Hepatocyte (in vitro differentiated cells): ENCODE measurements around the gene CLIC5. TPM values are rescaled to one million over a fixed set of nuclear protein-coding genes. Genes with fewer than 3 reads are reported as not detected.

Source experiments
- DNase-seq: peaks from one replicate; pipeline ENCODE4 v3.0.0-alpha.2; 2016; ENCODE audit warnings: low spot score
- H2AFZ ChIP-seq: fragments of 200-600 bp; sonication (generic); 2 replicates; pipeline ENCODE4 v1.6.0; 2016; ENCODE audit warnings: antibody characterized with exemption, mild to moderate bottlenecking
- H3K27ac ChIP-seq: fragments of 200-600 bp; sonication (generic); 2 replicates; pipeline ENCODE4 v1.5.1; 2016; ENCODE audit warnings: mild to moderate bottlenecking
- H3K27me3 ChIP-seq: fragments of 200-600 bp; sonication (generic); 2 replicates; pipeline ENCODE4 v1.6.1; 2016
- H3K36me3 ChIP-seq: fragments of 200-600 bp; sonication (generic); replicated peaks from 2 replicates; pipeline ENCODE4 v1.5.1; 2016; ENCODE audit warnings: low read depth; ENCODE audit not compliant: insufficient read depth
- H3K4me1 ChIP-seq: fragments of 200-600 bp; sonication (generic); 2 replicates; pipeline ENCODE4 v1.5.1; 2016; ENCODE audit warnings: mild to moderate bottlenecking, moderate library complexity; ENCODE audit not compliant: insufficient read depth
- H3K4me2 ChIP-seq: fragments of 200-600 bp; sonication (generic); 2 replicates; pipeline ENCODE4 v1.6.0; 2016
- H3K4me3 ChIP-seq: fragments of 200-600 bp; sonication (generic); 2 replicates; pipeline ENCODE4 v1.5.1; 2016; ENCODE audit warnings: mild to moderate bottlenecking
- H3K79me2 ChIP-seq: fragments of 200-600 bp; sonication (generic); 2 replicates; pipeline ENCODE4 v1.6.0; 2017; ENCODE audit warnings: mild to moderate bottlenecking
- H3K9me2 ChIP-seq: fragments of 200-600 bp; sonication (generic); replicated peaks from 2 replicates; pipeline ENCODE4 v1.6.0; 2017; ENCODE audit warnings: mild to moderate bottlenecking; ENCODE audit not compliant: insufficient read depth
- H3K9me3 ChIP-seq: fragments of 200-600 bp; sonication (generic); 2 replicates; pipeline ENCODE4 v1.5.1; 2016; ENCODE audit warnings: low read depth, mild to moderate bottlenecking
- H4K20me1 ChIP-seq: fragments of 200-600 bp; sonication (generic); 2 replicates; pipeline ENCODE4 v1.6.0; 2016; ENCODE audit warnings: mild to moderate bottlenecking; ENCODE audit not compliant: insufficient read depth, poor library complexity, severe bottlenecking
- CTCF ChIP-seq: fragments of 200-600 bp; sonication (generic); IDR thresholded peaks from 2 replicates; pipeline ENCODE4 v1.5.1; 2016; ENCODE audit warnings: antibody characterized with exemption, mild to moderate bottlenecking; ENCODE audit not compliant: poor library complexity
- EZH2 ChIP-seq: fragments of 200-600 bp; sonication (generic); IDR thresholded peaks from 2 replicates; pipeline ENCODE4 v1.6.1; 2016; ENCODE audit warnings: antibody characterized with exemption, mild to moderate bottlenecking, borderline replicate concordance
- EZH2phosphoT487 ChIP-seq: fragments of 200-600 bp; sonication (generic); IDR thresholded peaks from one replicate; pipeline ENCODE4 v1.6.1; 2018; ENCODE audit warnings: antibody characterized with exemption, mild to moderate bottlenecking, low read depth, moderate library complexity; ENCODE audit not compliant: unreplicated experiment, severe bottlenecking
- WGBS: methylation state at CpG from one replicate; pipeline ENCODE4 v1.1.6; 2016; ENCODE audit warnings: low lambda C conversion rate; ENCODE audit errors: missing lambda C conversion rate; 5-methylcytosine and 5-hydroxymethylcytosine counted together
- polyA plus RNA-seq: library from polyadenylated mRNA; unstranded; fragments of >200 nt; fragmentation: Nextera tagmentation; extraction: Ambion mirVana; gene quantifications from 2 replicates; pipeline ENCODE4 v1.2.1, GENCODE V29; 2016
- total RNA-seq: library from RNA; depleted of rRNA; stranded (reverse); fragments of >200 nt; gene quantifications from 2 replicates; pipeline ENCODE4 v1.2.3, GENCODE V29; 2014

CLIC5 gene
- total and polyA plus RNA-seq, 2 experiments from 2014 or later = 6.0 to 12.1 TPM

GRCh38 chr6:46023216-46023915 is 7.7 kb upstream of the CLIC5 start:
- no peak overlapping the region for H3K4me2 ChIP-seq
- TF ChIP-seq EZH2 (no peak), CTCF (no peak), EZH2phosphoT487 (no peak)
- no peak overlapping the region for H3K4me3 ChIP-seq
- H3K27me3 ChIP-seq = no peaks in the 10 kb centered on the region
- no peaks in the 10 kb centered on the region for H3K36me3 ChIP-seq
- no peaks in the 10 kb centered on the region for H3K9me2 ChIP-seq
- no peak for DNase-seq
- no peaks in the 10 kb centered on the region for H3K9me3 ChIP-seq
- H3K4me1 ChIP-seq = no peaks in the 10 kb centered on the region
- no peak overlapping the region for H3K27ac ChIP-seq
- 74% methylated on average over 3 of the region's 3 CpGs for WGBS
- no peaks in the 10 kb centered on the region for H4K20me1 ChIP-seq
- no peaks in the 10 kb centered on the region for H3K79me2 ChIP-seq
- no peak overlapping the region for H2AFZ ChIP-seq

DNA sequence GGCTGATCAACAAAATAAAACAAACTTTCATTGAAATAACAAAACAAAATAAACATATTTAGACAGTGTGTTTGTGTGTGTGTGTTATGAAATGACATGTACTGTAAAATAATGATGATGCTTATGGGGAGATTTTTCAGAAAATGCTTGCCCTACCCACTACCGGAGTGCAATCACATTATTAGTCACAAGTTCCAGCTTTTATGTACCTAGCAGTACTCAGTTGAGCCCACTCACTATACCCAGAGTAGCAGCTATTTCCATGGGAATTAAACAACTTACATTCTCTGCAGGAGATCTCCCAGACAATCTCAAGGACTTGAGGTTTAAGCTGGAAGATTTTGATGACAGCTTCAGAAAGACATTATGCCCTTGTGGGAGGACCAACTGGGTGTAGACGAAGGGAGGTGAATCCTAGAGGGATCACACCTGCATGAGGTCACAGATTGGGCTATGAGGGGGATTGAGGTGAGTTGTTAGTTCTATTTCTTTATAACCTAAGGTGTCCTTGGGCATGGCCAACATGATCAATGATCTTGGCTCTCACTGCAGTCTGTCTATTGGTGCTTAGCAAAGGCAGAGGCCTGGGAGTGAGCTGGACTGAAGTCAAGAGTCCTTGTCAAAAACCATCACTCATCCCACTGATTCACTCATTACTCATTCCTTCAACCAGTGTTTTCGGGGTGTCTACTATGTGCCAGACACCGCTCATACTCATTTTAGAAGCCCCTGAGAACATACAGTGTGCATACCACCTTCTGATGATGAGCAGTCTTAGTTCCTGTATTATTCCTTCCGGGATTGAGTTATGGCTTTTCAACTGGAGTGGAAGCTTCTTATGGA is 6.7 kb upstream of the CLIC5 start:
- no peaks in the 10 kb centered on the region for H3K79me2 ChIP-seq
- H3K27me3 ChIP-seq = peaks cover 3% of the 10 kb centered on the region
- TF ChIP-seq EZH2 = no peak
- no peak for TF ChIP-seq EZH2phosphoT487
- TF ChIP-seq CTCF = no peak
- H3K4me2 ChIP-seq = no peak overlapping the region
- no peak overlapping the region for H3K4me3 ChIP-seq
- H3K4me1 ChIP-seq = no peaks in the 10 kb centered on the region
- no peaks in the 10 kb centered on the region for H3K36me3 ChIP-seq
- WGBS = 93% methylated on average over 5 of the region's 5 CpGs
- H3K9me2 ChIP-seq = no peaks in the 10 kb centered on the region
- no peak for DNase-seq
- no peak overlapping the region for H3K27ac ChIP-seq
- H3K9me3 ChIP-seq = no peaks in the 10 kb centered on the region
- H2AFZ ChIP-seq = no peak overlapping the region
- H4K20me1 ChIP-seq = no peaks in the 10 kb centered on the region

- TF ChIP-seq EZH2 (no peak), CTCF (no peak), EZH2phosphoT487 (no peak)
- H4K20me1 ChIP-seq = no peaks in the 10 kb centered on the region
- WGBS = 89% methylated on average over 2 of the region's 2 CpGs
Measured at GRCh38 chr6:46017726-46018125, 2.1 kb upstream of the CLIC5 start.

More at GRCh38 chr6:46017726-46018125, 2.1 kb upstream of the CLIC5 start:
- no peaks in the 10 kb centered on the region for H3K79me2 ChIP-seq
- H3K4me2 ChIP-seq = no peak overlapping the region
- DNase-seq = no peak
- H3K27ac ChIP-seq = no peak overlapping the region
- no peaks in the 10 kb centered on the region for H3K9me2 ChIP-seq
- peaks cover 25% of the 10 kb centered on the region for H3K27me3 ChIP-seq
- no peak overlapping the region for H2AFZ ChIP-seq
- no peak overlapping the region for H3K4me3 ChIP-seq
- peaks cover 1% of the 10 kb centered on the region for H3K4me1 ChIP-seq
- no peaks in the 10 kb centered on the region for H3K9me3 ChIP-seq
- H3K36me3 ChIP-seq = no peaks in the 10 kb centered on the region
